Mucosa of stomach (tissue), 1 donor: Measurements from ENCODE around the gene VMAC.
"Not testable (repeated sequence)": the region's sequence is repeated elsewhere in the genome, so short reads cannot be mapped to it uniquely, and the experiment has no call there.

Experiments
- H3K27me3 ChIP-seq: one replicate; pipeline ENCODE4 v1.7.0; 2013; ENCODE audit warnings: mild to moderate bottlenecking, low read length; ENCODE audit not compliant: control insufficient read depth, insufficient read depth
- H3K36me3 ChIP-seq: one replicate; pipeline ENCODE4 v1.7.0; 2013; ENCODE audit warnings: low read length; ENCODE audit not compliant: control insufficient read depth, insufficient read depth
- H3K4me1 ChIP-seq: one replicate; pipeline ENCODE4 v1.7.0; 2013; ENCODE audit warnings: mild to moderate bottlenecking, low read length; ENCODE audit not compliant: control insufficient read depth, insufficient read depth
- H3K4me3 ChIP-seq: one replicate; pipeline ENCODE4 v1.7.0; 2013; ENCODE audit warnings: low read length
- H3K9ac ChIP-seq: one replicate; pipeline ENCODE4 v1.7.0; 2013; ENCODE audit warnings: mild to moderate bottlenecking, low read length, moderate library complexity
- H3K9me3 ChIP-seq: one replicate; pipeline ENCODE4 v1.7.0; 2013; ENCODE audit warnings: mild to moderate bottlenecking, low read length, moderate library complexity; ENCODE audit not compliant: control insufficient read depth
- donor health status: Pancreatic carcinoma.

VMAC gene

GRCh38 chr19:5904352-5905113 is at the start of gene VMAC:
TSS of gene VMAC (plus strand) at chr19:5904872. CDS start at chr19:5904891, 19 bp downstream.
- Histone ChIP-seq H3K9ac (peak within 1 kb of the TSS; percentile 95), H3K36me3 (no peaks in the 10 kb centered on the region), H3K27me3 (no peaks in the 10 kb centered on the region), H3K9me3 (no peaks in the 10 kb centered on the region), H3K4me3 (peak within 1 kb of the TSS; percentile 63), H3K4me1 (peaks cover 20% of the 10 kb centered on the region)

- H3K36me3 ChIP-seq, H3K4me1 ChIP-seq, H3K9ac ChIP-seq, H3K27me3 ChIP-seq, H3K9me3 ChIP-seq, H3K4me3 ChIP-seq: not testable (repeated sequence)
These were observed 49.5 kb upstream of the VMAC start for GRCh38 chr19:5855151-5855550.

GRCh38 chr19:5857203-5858081 is 47.2 kb upstream of the VMAC start:
- no peaks in the 10 kb centered on the region for H3K36me3 ChIP-seq
- H3K9ac ChIP-seq = no peak overlapping the region
- no peaks in the 10 kb centered on the region for H3K9me3 ChIP-seq
- no peaks in the 10 kb centered on the region for H3K4me1 ChIP-seq
- no peak overlapping the region for H3K4me3 ChIP-seq
- H3K27me3 ChIP-seq = no peaks in the 10 kb centered on the region

- Histone ChIP-seq H3K27me3 (no peaks in the 10 kb centered on the region), H3K36me3 (no peaks in the 10 kb centered on the region), H3K4me3 (no peak overlapping the region), H3K9me3 (no peaks in the 10 kb centered on the region), H3K9ac (no peak overlapping the region), H3K4me1 (no peaks in the 10 kb centered on the region)
These were observed 41.5 kb upstream of the VMAC start for GRCh38 chr19:5863030-5863665.

GRCh38 chr19:5864013-5864720 is 40.5 kb upstream of the VMAC start:
- H3K4me3 ChIP-seq = no peak overlapping the region
- H3K9me3 ChIP-seq = no peaks in the 10 kb centered on the region
- H3K36me3 ChIP-seq = no peaks in the 10 kb centered on the region
- no peak overlapping the region for H3K9ac ChIP-seq
- H3K4me1 ChIP-seq = no peaks in the 10 kb centered on the region
- no peaks in the 10 kb centered on the region for H3K27me3 ChIP-seq

- Histone ChIP-seq H3K4me1 (no peaks in the 10 kb centered on the region), H3K27me3 (no peaks in the 10 kb centered on the region), H3K36me3 (no peaks in the 10 kb centered on the region), H3K9me3 (no peaks in the 10 kb centered on the region), H3K4me3 (no peak overlapping the region), H3K9ac (no peak overlapping the region)
These were observed 39.8 kb upstream of the VMAC start for GRCh38 chr19:5864725-5865486.

GRCh38 chr19:5865772-5866171 is 38.9 kb upstream of the VMAC start:
- Histone ChIP-seq H3K9me3 (no peaks in the 10 kb centered on the region), H3K27me3 (no peaks in the 10 kb centered on the region), H3K9ac (no peak overlapping the region), H3K36me3 (no peaks in the 10 kb centered on the region), H3K4me3 (no peak overlapping the region), H3K4me1 (no peaks in the 10 kb centered on the region)

- no peaks in the 10 kb centered on the region for H3K9me3 ChIP-seq
These were observed 37.2 kb upstream of the VMAC start for GRCh38 chr19:5867201-5868136.

GRCh38 chr19:5870986-5871394 is 33.7 kb upstream of the VMAC start:
- no peaks in the 10 kb centered on the region for H3K4me1 ChIP-seq

More at GRCh38 chr19:5867201-5868136, 37.2 kb upstream of the VMAC start:
- H3K27me3 ChIP-seq = no peaks in the 10 kb centered on the region
- H3K9ac ChIP-seq = no peak overlapping the region
- no peaks in the 10 kb centered on the region for H3K4me1 ChIP-seq
- H3K4me3 ChIP-seq = no peak overlapping the region
- H3K36me3 ChIP-seq = no peaks in the 10 kb centered on the region

GRCh38 chr19:5873617-5874199 is 31.0 kb upstream of the VMAC start:
- no peak overlapping the region for H3K4me3 ChIP-seq
- H3K27me3 ChIP-seq = peaks cover 5% of the 10 kb centered on the region
- H3K36me3 ChIP-seq = no peaks in the 10 kb centered on the region

More at GRCh38 chr19:5870986-5871394, 33.7 kb upstream of the VMAC start:
- Histone ChIP-seq H3K27me3 (peaks cover under 1% of the 10 kb centered on the region), H3K9me3 (no peaks in the 10 kb centered on the region), H3K4me3 (no peak overlapping the region), H3K9ac (no peak overlapping the region), H3K36me3 (no peaks in the 10 kb centered on the region)

More at GRCh38 chr19:5873617-5874199, 31.0 kb upstream of the VMAC start:
- Histone ChIP-seq H3K9me3 (no peaks in the 10 kb centered on the region), H3K9ac (no peak overlapping the region), H3K4me1 (no peaks in the 10 kb centered on the region)
